NCI-H2107 (cell line): ENCODE measurements around the gene PTPRN2.

Experiments
- DNase-seq: peaks from one replicate; lab custom pipeline; 2025; lab: John Stamatoyannopoulos, UW

Gene PTPRN2

GRCh38 chr7:158602905-158603772 lies 15.5 kb upstream of the PTPRN2 start:
- no peak for DNase-seq

- no peak for DNase-seq
Measured at GRCh38 chr7:158602041-158602440, 14.4 kb upstream of the PTPRN2 start.

DNA sequence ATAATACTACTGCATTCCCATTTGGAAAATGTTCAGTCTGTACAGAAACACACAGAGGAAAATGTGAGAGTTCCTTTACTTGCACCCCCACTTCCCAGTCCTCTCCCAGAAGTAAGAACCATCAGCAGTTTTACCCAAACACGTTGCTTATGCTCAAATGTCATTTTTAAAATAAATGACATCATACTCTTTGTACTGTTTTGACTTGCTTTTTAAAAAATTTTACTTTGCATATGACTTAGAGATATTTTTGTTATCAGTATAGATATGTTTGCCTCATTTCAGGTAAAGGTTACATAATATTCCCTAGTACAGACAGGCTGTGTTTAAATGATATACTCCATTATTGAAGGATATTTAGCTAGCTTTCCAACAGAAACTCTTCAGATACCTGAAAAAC lies 13.5 kb upstream of the PTPRN2 start:
- no peak for DNase-seq

GRCh38 chr7:158596745-158597144 lies 9.1 kb upstream of the PTPRN2 start:
- no peak for DNase-seq

DNA sequence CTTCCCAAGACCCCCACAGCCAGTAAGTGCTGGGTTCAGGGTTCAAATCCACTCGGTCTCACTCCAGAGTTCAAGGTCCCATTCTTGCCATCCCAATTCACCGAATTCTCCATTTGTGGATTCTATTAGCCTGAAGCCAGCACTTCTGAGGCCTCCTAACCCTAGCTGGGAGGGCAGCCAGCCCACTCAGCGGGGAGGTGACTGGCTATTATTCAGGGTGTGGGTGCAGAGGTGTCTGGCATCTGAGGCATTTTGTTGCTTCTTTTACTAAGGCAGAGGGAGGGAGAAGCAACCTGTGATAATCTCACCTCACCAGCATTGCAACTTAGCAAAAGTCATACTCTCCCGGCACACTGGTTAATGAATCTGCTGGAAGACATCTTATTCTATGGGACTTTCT lies 8.7 kb upstream of the PTPRN2 start:
- no peak for DNase-seq

DNA sequence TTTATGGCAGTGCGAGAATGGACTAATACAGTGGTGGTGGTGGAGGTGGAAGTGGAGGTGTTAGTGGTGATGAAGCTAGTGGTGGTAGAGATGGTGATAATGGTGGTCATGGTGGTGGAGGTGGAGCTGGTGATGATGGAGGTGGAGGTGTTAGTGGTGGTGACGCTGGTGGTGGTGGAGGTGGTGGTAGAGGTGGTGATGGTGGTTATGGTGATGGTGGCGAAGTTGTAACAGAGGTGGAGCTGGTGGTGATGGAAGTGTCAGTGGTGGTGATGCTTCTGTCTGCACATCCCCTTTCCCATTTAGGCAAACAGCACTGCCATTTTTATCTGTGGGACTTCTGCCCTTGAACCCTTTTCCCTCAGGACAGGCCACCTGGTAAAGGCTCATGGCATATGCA lies 7.4 kb upstream of the PTPRN2 start:
- DNase-seq: no peak

DNA sequence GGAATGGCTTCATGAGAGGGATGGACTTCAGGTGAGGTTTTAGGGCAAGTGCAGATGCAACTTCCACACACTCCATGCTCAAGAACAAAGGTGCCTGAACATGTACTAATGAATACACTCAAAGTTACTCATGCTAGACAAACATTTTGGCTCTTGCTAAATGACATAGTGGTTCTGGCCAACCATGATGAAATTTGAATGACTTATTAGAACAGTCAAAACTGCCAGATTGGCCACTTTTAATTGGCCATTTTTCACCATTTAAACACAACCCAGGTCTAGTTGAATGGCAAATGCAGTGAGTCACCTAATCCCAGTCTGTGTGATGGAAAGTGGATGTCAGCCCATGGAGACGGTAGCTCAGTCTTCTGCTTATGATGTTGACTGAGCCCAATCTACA lies 4.9 kb upstream of the PTPRN2 start:
- no peak for DNase-seq

DNA sequence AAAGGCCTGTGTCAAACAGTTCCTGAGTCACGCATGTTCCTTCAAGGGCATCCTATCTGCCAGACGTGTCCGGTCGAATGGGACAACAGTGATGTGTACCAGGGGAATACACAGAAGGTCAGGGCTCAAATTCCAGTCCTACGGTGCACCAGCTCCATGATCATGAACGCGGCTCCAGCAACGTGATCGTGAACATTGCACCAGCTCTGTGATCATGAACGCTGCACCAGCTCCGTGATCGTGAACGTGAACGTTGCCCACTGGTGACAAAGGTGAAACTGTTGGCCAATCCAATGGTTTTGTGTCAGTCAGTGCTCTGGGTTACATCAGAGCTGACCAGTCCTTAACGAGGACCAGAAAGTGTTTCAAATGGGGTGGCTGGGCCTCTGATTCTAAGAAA lies 4.3 kb upstream of the PTPRN2 start:
- no peak for DNase-seq

DNA sequence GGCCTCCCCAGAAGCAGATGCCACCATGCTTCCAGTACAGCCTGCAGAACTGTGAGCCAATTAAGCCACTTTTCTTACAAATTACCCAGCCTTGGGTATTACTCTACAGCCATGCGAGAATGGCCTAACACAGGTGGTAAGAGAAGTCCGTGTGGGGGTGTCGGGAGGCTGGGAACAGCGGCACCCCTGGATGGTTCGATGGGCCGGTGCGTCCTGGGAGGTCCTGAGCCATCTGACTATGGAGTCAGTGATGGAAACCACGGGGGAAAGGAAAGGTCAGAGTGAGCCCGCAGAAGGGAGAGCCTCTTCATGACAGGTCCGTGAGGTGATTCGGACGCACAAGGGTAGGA lies 2.5 kb upstream of the PTPRN2 start:
- no peak for DNase-seq

DNA sequence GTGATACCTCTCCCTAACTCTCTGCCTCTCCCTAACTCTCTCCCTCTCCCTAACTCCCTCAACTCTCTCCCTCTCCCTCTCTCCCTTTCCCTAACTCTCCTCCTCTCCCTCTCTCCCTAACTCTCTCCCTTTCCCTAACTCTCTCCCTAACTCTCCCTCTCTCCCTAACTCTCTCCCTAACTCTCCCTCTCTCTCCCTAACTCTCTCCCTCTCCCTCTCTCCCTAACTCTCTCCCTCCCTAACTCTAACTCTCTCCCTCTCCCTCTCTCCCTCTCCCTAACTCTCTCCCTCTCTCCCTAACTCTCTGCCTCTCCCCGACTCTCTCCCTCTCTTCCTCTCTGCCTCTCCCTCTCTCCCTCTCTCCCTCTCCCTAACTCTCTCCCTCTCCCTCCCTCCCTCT lies 2.0 kb upstream of the PTPRN2 start:
- no peak for DNase-seq

- no peak for DNase-seq
Measured at GRCh38 chr7:158588878-158589442, 1.3 kb upstream of the PTPRN2 start.

DNA sequence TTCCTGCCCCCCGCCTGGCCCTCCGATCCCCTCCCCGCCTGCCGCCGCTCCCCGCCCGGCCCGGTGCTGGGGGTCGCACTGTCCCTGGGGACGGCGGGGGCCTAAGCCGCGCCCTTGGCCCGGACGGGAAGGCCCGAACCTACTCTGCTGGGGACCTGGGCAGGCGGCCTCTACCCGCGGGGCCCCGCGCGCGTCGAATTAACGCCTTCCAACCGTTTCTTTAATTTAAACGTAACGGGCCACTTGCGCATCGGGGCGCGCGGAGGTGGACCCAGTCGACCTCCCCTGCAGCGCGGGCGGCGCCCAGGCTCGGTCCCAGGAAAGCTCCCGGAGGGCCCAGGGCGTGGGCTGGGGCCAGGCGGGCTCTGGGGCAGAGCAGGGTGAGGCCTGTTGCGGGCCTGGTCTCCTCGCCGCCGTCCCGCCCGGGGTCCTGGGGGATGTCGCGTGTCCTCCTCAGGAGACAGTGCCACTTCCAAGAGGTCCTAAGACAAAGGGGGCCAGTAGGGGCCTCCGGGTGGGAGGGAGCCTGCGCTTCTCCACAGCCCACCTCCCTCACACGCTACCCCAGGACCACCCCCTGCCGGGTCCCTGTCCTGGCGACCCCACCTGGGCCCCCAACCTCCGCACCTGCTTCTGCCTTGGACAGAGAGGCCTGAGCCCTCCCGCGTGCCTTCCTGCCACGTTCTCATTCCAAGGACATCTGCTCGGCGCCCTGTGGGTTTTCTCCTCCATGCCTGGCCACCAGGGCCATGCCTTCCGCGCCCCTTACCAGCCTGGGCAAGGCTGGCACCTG lies 658 bp upstream of the PTPRN2 start:
- no peak for DNase-seq

DNA sequence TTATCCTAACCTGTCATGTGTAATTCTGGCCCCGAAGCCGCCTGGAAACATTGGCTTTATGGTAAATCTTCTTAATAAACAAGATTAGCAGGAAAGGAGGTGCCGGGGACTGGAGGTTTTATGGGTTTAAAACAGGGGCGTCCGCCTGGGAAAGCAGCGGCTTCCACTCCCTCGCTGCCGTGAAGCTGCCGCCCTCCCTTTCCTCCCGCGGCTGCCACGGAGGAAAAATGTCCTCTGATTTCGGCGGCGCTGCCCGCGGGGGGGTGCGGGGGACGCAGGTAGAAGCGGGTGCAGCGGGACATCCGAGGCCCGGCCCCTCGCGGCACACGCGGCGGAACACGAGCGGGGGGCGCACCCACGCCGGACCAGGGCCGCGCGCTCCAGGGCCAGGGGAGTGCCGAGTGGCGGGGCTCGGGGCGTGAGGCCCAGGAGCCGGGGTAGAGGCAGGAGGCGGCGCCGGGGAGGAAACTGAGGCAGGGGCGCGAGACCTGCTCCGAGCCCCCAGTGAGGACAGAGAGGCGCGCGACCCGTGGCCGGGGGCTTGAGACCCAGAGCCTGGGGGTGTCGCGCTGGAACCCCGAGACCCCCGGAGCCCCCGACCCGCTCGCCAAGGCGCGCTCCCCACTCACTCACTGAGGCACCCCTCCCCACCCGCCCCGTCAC lies 993 bp downstream of the PTPRN2 start:
- no peak for DNase-seq

DNA sequence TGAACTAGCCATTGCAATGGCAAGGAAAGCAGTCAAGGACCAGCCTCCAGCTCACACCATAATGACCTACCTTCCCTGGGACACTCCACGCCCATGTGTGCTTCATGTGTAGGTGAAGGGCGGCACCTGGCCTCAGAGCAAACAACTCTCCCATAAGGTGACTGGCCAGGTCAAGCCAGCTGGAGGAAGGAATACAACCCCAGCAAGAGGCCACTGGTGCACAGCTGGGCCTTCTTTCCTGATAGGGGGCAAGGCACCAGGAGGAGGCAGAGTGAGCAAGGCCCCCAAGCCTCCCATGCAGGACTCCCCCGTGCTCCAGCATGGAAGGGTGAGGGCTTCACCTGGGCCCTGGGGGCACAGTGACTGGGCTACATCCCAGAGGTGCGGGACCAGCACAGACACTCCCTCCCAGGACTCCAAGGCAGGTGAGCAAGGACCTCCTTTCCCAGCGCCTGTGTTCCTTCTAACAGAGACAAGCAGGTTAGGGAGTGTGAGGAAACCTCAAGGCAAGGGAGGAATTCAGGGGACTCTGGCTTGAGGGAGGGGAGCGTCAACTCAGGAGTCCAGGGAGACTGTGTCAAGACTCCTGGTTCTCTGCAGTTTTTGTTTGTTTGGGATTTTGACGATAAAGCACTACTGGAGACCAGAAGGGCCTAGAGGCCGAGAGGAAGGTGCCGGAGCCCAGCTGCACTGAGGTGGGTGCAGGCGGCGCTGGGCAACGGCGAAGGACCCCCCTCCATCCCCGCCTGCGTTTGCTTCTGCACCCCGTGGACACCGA lies 1.7 kb downstream of the PTPRN2 start:
- no peak for DNase-seq

- no peak for DNase-seq
Measured at GRCh38 chr7:158584407-158584806, 3.2 kb downstream of the PTPRN2 start.

- no peak for DNase-seq
Measured at GRCh38 chr7:158583810-158584209, 3.8 kb downstream of the PTPRN2 start.

DNA sequence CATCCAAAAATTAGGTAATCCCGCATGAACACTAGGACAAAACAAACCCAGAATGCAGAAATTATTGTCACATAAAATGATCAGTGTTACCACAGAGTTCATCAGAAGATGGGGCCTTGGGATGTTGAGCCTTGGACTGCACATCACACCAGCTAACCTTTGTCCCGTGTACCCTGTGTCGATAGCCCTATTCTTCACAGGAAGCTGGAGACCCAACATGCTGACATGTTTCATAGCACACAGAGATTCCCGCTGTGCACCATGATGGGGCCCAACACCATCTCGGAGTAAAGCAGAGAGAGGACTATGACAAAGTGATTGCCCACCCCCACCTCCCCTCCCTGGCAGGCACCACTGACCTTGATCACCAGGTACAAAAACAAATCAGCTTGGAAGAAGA lies 4.5 kb downstream of the PTPRN2 start:
- no peak for DNase-seq

GRCh38 chr7:158582089-158582456 lies 5.5 kb downstream of the PTPRN2 start:
- no peak for DNase-seq

DNA sequence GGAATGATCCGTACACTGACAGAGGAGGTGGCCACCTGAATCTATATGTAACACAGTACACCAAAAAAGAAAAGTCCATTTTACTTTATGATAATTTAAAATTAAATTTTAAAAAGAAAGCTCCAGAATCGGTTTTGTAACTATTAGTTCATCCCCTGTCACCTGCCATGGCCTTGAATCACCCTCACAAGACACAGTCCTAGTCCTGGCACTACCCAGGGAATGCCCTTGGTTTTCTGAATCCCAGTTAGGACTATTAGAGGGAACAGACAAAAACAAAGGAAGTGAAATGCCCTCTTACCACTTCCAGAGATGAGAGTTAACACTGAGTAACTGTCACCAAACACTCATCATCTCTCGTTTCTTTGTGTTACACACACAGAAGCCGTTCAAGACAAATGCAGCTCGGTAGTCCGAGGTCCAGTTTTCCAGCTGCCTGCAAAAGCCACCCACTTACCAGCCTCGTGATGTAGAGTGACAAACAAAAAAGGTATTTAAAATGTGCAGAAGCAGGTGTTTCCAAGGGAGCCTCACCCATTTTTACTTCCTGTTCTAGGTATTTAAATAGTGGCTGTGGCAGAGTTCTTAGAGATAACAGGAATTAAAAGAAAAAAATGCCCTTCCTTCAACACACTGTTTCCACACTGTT lies 6.1 kb downstream of the PTPRN2 start:
- no peak for DNase-seq

DNA sequence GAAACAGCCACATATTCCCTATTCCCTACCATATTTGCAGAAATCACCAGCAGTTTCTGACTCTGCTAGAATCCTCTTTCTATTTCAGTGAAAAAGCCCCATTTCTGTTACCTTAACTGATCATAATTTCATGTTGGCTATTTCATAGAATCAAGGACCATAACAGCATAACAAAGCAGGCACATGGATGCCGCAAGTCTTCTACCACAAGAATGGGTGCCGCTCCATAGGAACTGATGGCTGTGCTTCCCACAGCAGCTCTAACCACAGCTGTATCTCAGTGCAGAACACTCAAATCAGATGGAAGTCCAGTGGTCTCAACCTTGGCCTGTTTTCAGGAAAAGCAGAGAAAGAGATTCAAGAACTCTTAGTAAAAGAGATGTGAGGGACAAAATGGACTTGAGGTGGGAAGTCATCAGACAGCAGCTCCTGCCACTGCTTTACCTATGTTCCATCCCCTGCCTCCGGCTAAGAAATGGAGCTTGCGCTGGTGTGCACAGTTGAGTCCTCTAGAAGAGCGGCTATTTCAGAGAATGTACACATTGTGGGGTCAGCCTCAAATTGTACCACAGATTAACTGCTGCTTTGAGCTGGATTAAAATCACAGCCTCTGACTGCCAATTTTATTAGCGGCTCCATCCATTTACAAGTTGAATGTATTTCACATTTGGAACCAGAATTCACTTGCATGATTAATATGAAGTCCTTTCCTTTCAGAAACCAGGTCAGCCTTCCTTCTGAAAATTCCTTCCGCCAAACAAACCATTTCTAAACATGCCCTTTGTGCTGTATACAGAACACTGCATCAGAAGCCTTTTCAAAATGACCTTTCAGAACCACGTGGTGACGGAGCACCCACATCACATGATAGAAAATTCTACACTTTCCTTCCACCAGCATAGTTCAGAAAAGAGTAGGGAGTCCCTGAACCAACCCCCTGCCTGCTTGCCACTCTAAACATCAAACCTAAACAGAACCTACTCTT lies 7.7 kb downstream of the PTPRN2 start:
- no peak for DNase-seq
